Thoracic aorta (tissue), 2 donors: Measurements from ENCODE around the gene GRB10. TPM values are rescaled to one million over a fixed set of nuclear protein-coding genes. Genes with fewer than 3 reads are reported as not detected.

Source experiments
- ATAC-seq: fragments of 150-250 bp; one replicate; pipeline ENCODE4 v1.8.0; 2017; ENCODE audit warnings: low read depth; ENCODE audit not compliant: insufficient number of reproducible peaks, low FRiP score
- DNase-seq: peaks from one replicate; pipeline ENCODE4 v3.0.0-alpha.2; 2020; ENCODE audit warnings: low spot score
- H3K27ac ChIP-seq, 2 donors: fragments of 200-600 bp; sonication (generic); 1 replicate in 1 of 2; 2 replicates in 1 of 2; pipeline ENCODE4 v1.5.1; 2016; ENCODE audit warnings: mild to moderate bottlenecking in 2 of 2, moderate library complexity in 2 of 2
- H3K27me3 ChIP-seq: fragments of 200-600 bp; sonication (generic); replicated peaks from 2 replicates; pipeline ENCODE4 v1.6.0; 2016; ENCODE audit warnings: mild to moderate bottlenecking; ENCODE audit not compliant: insufficient read depth
- H3K36me3 ChIP-seq: fragments of 200-600 bp; sonication (generic); one replicate; pipeline ENCODE4 v1.5.1; 2016
- H3K4me1 ChIP-seq, 2 donors: fragments of 200-600 bp; sonication (generic); 1 replicate in 1 of 2; 2 replicates in 1 of 2; pipeline versions ENCODE4 v1.5.1 to v1.6.0; 2016; ENCODE audit warnings: low read depth in 2 of 2, mild to moderate bottlenecking in 1 of 2; ENCODE audit not compliant: control insufficient read depth in 1 of 2
- H3K4me3 ChIP-seq: fragments of 200-600 bp; sonication (generic); 2 replicates; pipeline ENCODE4 v1.5.1; 2016; ENCODE audit warnings: mild to moderate bottlenecking
- H3K9me3 ChIP-seq: fragments of 200-600 bp; sonication (generic); 2 replicates; pipeline ENCODE4 v1.5.1; 2016
- total RNA-seq, 2 donors: library from RNA; depleted of rRNA; stranded (reverse); fragments of >200 nt; gene quantifications; one replicate each; pipeline versions ENCODE4 v1.1.0 to v1.2.3, GENCODE V29; 2016
- TF ChIP-seq, protein P1 (sequence below): fragments of 200-600 bp; sonication (generic); IDR thresholded peaks from one replicate; pipeline ENCODE4 v1.5.1; 2019; ENCODE audit warnings: antibody characterized with exemption

Gene GRB10
- total RNA-seq, 2 donors from 2014 or later: 59.2 to 104 TPM

DNA sequence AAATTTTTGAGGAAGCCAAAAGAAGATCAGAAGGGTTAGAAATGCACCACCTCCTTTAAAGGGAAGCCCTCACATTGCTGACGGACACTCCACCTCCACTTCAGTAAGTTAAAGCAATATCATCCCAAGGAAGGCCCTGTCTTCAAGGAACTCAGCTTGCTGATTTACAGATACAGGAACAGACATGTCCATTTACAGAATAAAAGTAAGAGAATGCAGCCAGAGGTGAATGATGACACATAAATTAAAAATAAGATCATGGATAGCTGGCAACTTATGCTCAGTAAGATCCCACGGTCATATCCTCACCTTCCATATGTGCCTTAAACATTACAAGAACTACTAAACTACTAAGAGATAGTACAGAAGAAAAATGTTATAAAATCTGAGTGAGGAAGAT lies 20.4 kb downstream of the GRB10 start:
- TF ChIP-seq, protein P1, sequence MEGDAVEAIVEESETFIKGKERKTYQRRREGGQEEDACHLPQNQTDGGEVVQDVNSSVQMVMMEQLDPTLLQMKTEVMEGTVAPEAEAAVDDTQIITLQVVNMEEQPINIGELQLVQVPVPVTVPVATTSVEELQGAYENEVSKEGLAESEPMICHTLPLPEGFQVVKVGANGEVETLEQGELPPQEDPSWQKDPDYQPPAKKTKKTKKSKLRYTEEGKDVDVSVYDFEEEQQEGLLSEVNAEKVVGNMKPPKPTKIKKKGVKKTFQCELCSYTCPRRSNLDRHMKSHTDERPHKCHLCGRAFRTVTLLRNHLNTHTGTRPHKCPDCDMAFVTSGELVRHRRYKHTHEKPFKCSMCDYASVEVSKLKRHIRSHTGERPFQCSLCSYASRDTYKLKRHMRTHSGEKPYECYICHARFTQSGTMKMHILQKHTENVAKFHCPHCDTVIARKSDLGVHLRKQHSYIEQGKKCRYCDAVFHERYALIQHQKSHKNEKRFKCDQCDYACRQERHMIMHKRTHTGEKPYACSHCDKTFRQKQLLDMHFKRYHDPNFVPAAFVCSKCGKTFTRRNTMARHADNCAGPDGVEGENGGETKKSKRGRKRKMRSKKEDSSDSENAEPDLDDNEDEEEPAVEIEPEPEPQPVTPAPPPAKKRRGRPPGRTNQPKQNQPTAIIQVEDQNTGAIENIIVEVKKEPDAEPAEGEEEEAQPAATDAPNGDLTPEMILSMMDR: no peak
- ATAC-seq (no peak), DNase-seq (no peak)
- H3K27ac ChIP-seq: no peak overlapping the region
- H3K9me3 ChIP-seq: no peaks in the 10 kb centered on the region
- H3K4me1 ChIP-seq: no peaks in the 10 kb centered on the region
- H3K36me3 ChIP-seq: no peaks in the 10 kb centered on the region
- no peak overlapping the region for H3K4me3 ChIP-seq
- no peaks in the 10 kb centered on the region for H3K27me3 ChIP-seq

DNA sequence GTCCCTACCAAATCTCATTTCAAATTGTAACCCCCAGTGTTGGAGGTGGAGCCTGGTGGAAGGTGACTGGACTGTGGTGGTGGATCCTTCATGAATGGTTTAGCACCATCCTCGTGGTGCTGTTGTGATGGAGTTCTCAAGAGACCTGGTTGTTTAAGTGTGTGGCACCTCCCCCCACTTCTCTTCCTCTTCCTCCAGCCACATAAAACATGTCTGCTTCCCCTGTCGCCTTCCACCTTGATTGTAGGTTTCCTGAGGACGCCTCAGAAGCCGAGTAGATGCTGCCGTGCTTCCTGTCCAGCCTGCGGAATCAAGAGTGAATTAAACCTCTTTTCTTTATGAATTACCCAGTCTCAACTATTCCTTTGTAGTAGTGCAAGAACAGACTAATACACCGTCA lies 21.0 kb downstream of the GRB10 start:
- Histone ChIP-seq H3K27ac (no peak overlapping the region), H3K27me3 (no peaks in the 10 kb centered on the region), H3K9me3 (no peaks in the 10 kb centered on the region), H3K4me3 (no peak overlapping the region), H3K4me1 (no peaks in the 10 kb centered on the region), H3K36me3 (no peaks in the 10 kb centered on the region)
- TF ChIP-seq, protein P1: no peak
- DNase-seq (no peak), ATAC-seq (no peak)

DNA sequence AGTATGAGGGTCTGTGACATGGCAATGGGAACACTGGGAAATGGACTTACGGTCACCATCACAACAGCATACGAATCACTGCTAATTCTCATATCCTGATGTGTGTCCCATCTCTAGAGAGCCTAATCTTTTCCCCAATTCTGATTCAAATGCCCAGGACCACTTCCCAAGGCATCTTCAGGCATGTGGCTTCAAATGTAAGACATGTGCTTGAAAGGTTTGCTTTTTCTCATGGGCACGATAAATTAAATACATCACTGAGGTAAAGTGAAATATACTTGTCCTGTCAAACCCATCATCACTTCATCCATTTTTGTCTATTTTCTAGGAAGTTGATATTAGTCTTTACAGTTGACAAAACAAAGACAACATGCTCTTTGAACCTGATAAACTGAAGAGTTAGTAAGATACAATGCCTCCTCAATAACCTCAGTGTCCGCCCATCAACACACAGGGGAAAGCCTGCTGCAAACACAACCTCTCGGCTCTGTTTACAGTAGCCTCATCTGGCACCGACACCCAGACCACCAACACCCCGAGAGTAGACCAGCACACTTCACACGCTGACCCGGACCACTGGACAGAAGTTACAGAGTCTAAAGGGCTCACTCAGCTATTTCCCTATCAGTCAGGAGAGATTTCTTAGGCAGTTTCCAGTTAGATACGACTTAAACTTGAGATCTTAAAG lies 24.8 kb downstream of the GRB10 start:
- TF ChIP-seq, protein P1: no peak
- H3K27ac ChIP-seq: no peak overlapping the region
- ATAC-seq (no peak), DNase-seq (no peak)
- H3K4me1 ChIP-seq: no peaks in the 10 kb centered on the region
- no peaks in the 10 kb centered on the region for H3K36me3 ChIP-seq
- no peak overlapping the region for H3K4me3 ChIP-seq
- no peaks in the 10 kb centered on the region for H3K9me3 ChIP-seq
- no peaks in the 10 kb centered on the region for H3K27me3 ChIP-seq

DNA sequence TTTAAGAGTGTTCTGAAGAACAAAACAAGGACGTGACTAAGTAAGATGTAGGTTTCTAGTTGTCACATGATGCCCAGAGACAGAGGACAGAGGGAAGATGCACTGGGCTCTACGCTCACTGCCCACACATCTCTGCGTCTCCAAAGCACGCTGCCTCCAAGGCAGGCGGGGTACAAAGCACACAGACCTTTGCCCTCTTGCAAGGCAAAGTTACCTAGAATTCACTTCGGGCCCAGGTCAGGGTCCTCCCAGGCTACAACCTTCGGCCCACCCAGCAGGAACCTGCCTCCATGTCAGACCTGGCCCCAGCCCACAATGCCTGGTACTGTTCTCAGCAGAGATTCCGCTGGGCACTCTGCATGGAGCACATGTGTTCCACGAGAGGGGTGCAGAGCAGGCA lies 26.5 kb downstream of the GRB10 start:
- Histone ChIP-seq H3K27ac (no peak overlapping the region), H3K4me3 (no peak overlapping the region), H3K36me3 (no peaks in the 10 kb centered on the region), H3K9me3 (no peaks in the 10 kb centered on the region), H3K4me1 (no peaks in the 10 kb centered on the region), H3K27me3 (no peaks in the 10 kb centered on the region)
- TF ChIP-seq, protein P1: no peak
- ATAC-seq (no peak), DNase-seq (no peak)

DNA sequence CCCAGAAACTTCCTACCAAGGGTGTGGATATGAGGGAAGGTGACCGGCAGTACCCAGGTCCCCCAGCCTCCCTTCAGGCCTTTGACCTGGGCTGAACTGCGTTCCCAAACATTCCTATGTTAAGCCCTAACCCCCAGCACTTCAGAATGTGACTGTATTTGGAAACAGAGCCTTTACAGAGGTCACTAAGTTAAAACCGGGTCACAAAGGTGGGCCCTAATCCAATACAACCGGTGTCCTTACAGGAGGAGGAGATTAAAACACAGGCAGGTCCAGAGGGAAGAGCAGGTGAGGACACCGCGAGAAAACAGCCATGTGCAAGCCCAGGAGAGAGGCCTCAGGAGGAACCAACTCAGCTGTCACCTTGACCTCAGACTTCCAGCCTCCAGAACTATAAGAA lies 28.0 kb downstream of the GRB10 start:
- ATAC-seq: no peak

More for the DNA sequence above, 28.0 kb downstream of the GRB10 start:
- Histone ChIP-seq H3K36me3 (no peaks in the 10 kb centered on the region), H3K4me1 (no peaks in the 10 kb centered on the region), H3K27me3 (no peaks in the 10 kb centered on the region), H3K27ac (no peak overlapping the region), H3K4me3 (no peak overlapping the region), H3K9me3 (no peaks in the 10 kb centered on the region)
- TF ChIP-seq, protein P1: no peak
- DNase-seq: no peak
